Neural progenitor cell (in vitro differentiated cells): ENCODE results near the gene PPP1R3E.
A peak's percentile ranks its signal among the peaks of the same experiment; 100 is the strongest.

ENCODE experiments used
- EZH2 ChIP-seq: fragments of 200-600 bp; sonication (generic); IDR thresholded peaks from 2 replicates; pipeline ENCODE4 v1.6.1; 2017; ENCODE audit warnings: antibody characterized with exemption, mild to moderate bottlenecking, moderate library complexity
- EZH2phosphoT487 ChIP-seq: fragments of 200-600 bp; sonication (generic); IDR thresholded peaks from 2 replicates; pipeline ENCODE4 v1.6.1; 2017; ENCODE audit warnings: antibody characterized with exemption
- TF ChIP-seq, protein P1 (sequence below): fragments of 200-600 bp; sonication (generic); IDR thresholded peaks from 2 replicates; pipeline ENCODE4 v1.5.1; 2017; ENCODE audit warnings: antibody characterized with exemption, mild to moderate bottlenecking

DNA sequence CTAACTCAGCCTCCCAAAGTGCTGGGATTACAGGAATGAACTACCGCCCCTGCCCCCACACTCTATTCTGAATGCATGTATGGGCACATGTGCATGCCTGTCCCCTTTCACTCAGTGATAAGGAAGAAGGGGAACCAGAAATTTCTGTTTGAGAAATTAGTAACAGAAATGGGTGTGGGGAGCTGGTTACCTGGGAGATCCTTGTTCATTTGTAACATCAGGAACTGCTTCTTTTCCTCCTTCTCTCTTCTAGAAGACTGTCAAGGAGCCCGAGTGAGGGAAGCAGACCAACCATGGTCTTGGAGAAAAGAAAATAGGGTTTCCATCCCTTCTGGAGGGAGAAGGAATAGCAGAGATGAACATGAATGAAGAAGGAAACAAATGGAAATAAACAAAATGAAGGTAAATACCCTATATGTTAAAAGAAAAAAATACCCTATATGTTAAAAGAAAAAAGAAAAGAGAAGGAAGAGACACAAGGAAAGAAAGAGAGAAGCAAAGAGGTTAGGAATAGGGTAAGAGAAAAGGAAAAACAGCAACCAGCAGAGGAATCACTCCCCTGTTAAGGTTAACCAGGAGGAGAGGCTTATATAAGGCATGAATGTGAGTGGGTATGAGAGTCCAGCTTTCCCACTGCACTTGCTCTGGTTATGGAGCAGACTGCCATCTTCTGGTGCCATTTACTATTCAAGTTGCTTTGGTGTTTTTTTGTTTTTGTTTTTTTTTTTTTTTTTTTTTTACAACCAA, 3.3 kb downstream of the PPP1R3E start:
- TF ChIP-seq, protein P1, sequence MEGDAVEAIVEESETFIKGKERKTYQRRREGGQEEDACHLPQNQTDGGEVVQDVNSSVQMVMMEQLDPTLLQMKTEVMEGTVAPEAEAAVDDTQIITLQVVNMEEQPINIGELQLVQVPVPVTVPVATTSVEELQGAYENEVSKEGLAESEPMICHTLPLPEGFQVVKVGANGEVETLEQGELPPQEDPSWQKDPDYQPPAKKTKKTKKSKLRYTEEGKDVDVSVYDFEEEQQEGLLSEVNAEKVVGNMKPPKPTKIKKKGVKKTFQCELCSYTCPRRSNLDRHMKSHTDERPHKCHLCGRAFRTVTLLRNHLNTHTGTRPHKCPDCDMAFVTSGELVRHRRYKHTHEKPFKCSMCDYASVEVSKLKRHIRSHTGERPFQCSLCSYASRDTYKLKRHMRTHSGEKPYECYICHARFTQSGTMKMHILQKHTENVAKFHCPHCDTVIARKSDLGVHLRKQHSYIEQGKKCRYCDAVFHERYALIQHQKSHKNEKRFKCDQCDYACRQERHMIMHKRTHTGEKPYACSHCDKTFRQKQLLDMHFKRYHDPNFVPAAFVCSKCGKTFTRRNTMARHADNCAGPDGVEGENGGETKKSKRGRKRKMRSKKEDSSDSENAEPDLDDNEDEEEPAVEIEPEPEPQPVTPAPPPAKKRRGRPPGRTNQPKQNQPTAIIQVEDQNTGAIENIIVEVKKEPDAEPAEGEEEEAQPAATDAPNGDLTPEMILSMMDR, result peak; percentile 38
- no peak for TF ChIP-seq EZH2
- no peak for TF ChIP-seq EZH2phosphoT487
